GM19397 (cell line): ENCODE data around the gene DDX3X.
A peak's percentile ranks its signal among the peaks of the same experiment; 100 is the strongest.
"Not testable (repeated sequence)": the region's sequence is repeated elsewhere in the genome, so short reads cannot be mapped to it uniquely, and the experiment has no call there.

ENCODE experiments used
- ATAC-seq: cut with Tn5 transposase; IDR thresholded peaks from one replicate; pipeline ENCODE4 v1.9.1; 2021; ENCODE audit warnings: mild to moderate bottlenecking, moderate library complexity; ENCODE audit not compliant: unreplicated experiment

The DDX3X gene

GRCh38 chrX:41333744-41334362 lies at the start of gene DDX3X:
TSS of gene DDX3X (plus strand) at chrX:41334162. CDS start at chrX:41334253, 91 bp downstream.
- ATAC-seq: peak; percentile 49

- ATAC-seq: not testable (repeated sequence)
These were observed 48.0 kb upstream of the DDX3X start for GRCh38 chrX:41285928-41286327.

GRCh38 chrX:41288641-41289040 lies 45.3 kb upstream of the DDX3X start:
- no peak for ATAC-seq

- ATAC-seq: no peak
These were observed 44.9 kb upstream of the DDX3X start for GRCh38 chrX:41289095-41289494.

- ATAC-seq: no peak
These were observed 42.7 kb upstream of the DDX3X start for GRCh38 chrX:41291309-41291708.

- no peak for ATAC-seq
These were observed 40.7 kb upstream of the DDX3X start for GRCh38 chrX:41293269-41293668.

- ATAC-seq: no peak
These were observed 33.1 kb upstream of the DDX3X start for GRCh38 chrX:41300758-41301437.

- no peak for ATAC-seq
These were observed 32.5 kb upstream of the DDX3X start for GRCh38 chrX:41301438-41301824.

GRCh38 chrX:41302370-41302769 lies 31.6 kb upstream of the DDX3X start:
- ATAC-seq: no peak

GRCh38 chrX:41303013-41303412 lies 30.9 kb upstream of the DDX3X start:
- no peak for ATAC-seq

- ATAC-seq: no peak
These were observed 29.8 kb upstream of the DDX3X start for GRCh38 chrX:41304178-41304577.

GRCh38 chrX:41308884-41309647 lies 24.9 kb upstream of the DDX3X start:
- no peak for ATAC-seq

GRCh38 chrX:41312786-41313185 lies 21.2 kb upstream of the DDX3X start:
- ATAC-seq: no peak

- no peak for ATAC-seq
These were observed 20.5 kb upstream of the DDX3X start for GRCh38 chrX:41313419-41313818.

GRCh38 chrX:41314204-41314603 lies 19.8 kb upstream of the DDX3X start:
- ATAC-seq: no peak

- no peak for ATAC-seq
These were observed 19.1 kb upstream of the DDX3X start for GRCh38 chrX:41314881-41315280.

GRCh38 chrX:41316266-41316665 lies 17.7 kb upstream of the DDX3X start:
- ATAC-seq: not testable (repeated sequence)

GRCh38 chrX:41317477-41318208 lies 16.3 kb upstream of the DDX3X start:
- ATAC-seq: no peak

- no peak for ATAC-seq
These were observed 13.6 kb upstream of the DDX3X start for GRCh38 chrX:41320393-41320792.

GRCh38 chrX:41322821-41323603 lies 10.9 kb upstream of the DDX3X start:
- no peak for ATAC-seq

GRCh38 chrX:41326431-41326830 lies 7.5 kb upstream of the DDX3X start:
- no peak for ATAC-seq
